Esophagus muscularis mucosa (tissue), 4 donors: ENCODE measurements around the gene SLC29A1. TPM values are rescaled to one million over a fixed set of nuclear protein-coding genes. Genes with fewer than 3 reads are reported as not detected.

Experiments
- DNase-seq: peaks from one replicate; pipeline ENCODE4 v3.0.0-alpha.2; 2017; ENCODE audit errors: extremely low spot score
- H3K27ac ChIP-seq, 4 donors: fragments of 200-600 bp; sonication (generic); replicated peaks in 1 of 4; 1 replicate in 3 of 4; 2 replicates in 1 of 4; pipeline ENCODE4 v1.5.1; 2016 to 2019; ENCODE audit warnings: mild to moderate bottlenecking in 1 of 4
- H3K27me3 ChIP-seq, 4 donors: fragments of 200-600 bp; sonication (generic); one replicate each; pipeline versions ENCODE4 v1.5.1 to v1.6.0; 2016 to 2019
- H3K36me3 ChIP-seq, 4 donors: fragments of 200-600 bp; sonication (generic); one replicate each; pipeline ENCODE4 v1.5.1; 2016 to 2019
- H3K4me1 ChIP-seq, 4 donors: fragments of 200-600 bp; sonication (generic); one replicate each; pipeline ENCODE4 v1.5.1; 2016 to 2019
- H3K4me3 ChIP-seq, 4 donors: fragments of 200-600 bp; sonication (generic); 1 replicate in 2 of 4; 2 replicates in 2 of 4; pipeline ENCODE4 v1.5.1; 2016 to 2019; ENCODE audit warnings: mild to moderate bottlenecking in 4 of 4, moderate library complexity in 1 of 4
- H3K9me3 ChIP-seq, 4 donors: fragments of 200-600 bp; sonication (generic); 1 replicate in 3 of 4; 2 replicates in 1 of 4; pipeline ENCODE4 v1.5.1; 2016 to 2019
- CTCF ChIP-seq, 3 experiments: fragments of 200-600 bp in 2 of 3; fragments of 450-650 bp in 1 of 3; sonication (generic) in 2 of 3; IDR thresholded peaks; one replicate each; pipeline ENCODE4 v1.5.1; 2017 to 2019; ENCODE audit warnings: antibody characterized with exemption in 3 of 3, mild to moderate bottlenecking in 2 of 3, moderate library complexity in 1 of 3
- EP300 ChIP-seq: sonication (generic); formaldehyde crosslinking; IDR thresholded peaks from one replicate; pipeline ENCODE4 v1.6.1; 2017; ENCODE audit warnings: antibody characterized with exemption
- POLR2A ChIP-seq: fragments of 450-650 bp; IDR thresholded peaks from one replicate; pipeline ENCODE4 v1.6.1; 2017; ENCODE audit warnings: antibody characterized with exemption, moderate library complexity, mild to moderate bottlenecking, low read depth
- POLR2AphosphoS5 ChIP-seq, 2 donors: sonication (generic); formaldehyde crosslinking; IDR thresholded peaks; one replicate each; pipeline ENCODE4 v1.6.1; 2017; ENCODE audit warnings: antibody characterized with exemption in 2 of 2
- WGBS: methylation state at CpG from one replicate; pipeline ENCODE4 v1.1.5; 2018; 5-methylcytosine and 5-hydroxymethylcytosine counted together
- intact Hi-C: fragments of 100-400 bp; cut with DNase I; formaldehyde crosslinking; loops from one replicate; pipeline ENCODE4 v1.15.1; 2023
- total RNA-seq, 4 donors: library from RNA; depleted of rRNA; stranded (reverse); fragments of >200 nt; gene quantifications; one replicate each; pipeline versions ENCODE4 v1.1.0 to v1.2.1, GENCODE V29; 2016

SLC29A1 gene
- total RNA-seq, 4 donors from 2014 or later = 68.9 to 159 (median 138) TPM

- Histone ChIP-seq H3K27me3 (no peaks in the 10 kb centered on the region), H3K4me1 (peaks cover 87 to 100% (median 96%) of the 10 kb centered on the region in 4 donors), H3K9me3 (no peaks in the 10 kb centered on the region), H3K36me3 (peaks cover 10 to 69% (median 38%) of the 10 kb centered on the region in 4 donors), H3K4me3 (no peak overlapping the region), H3K27ac (peak overlapping the region; percentile 95 to 98 (median 96))
- no peak for DNase-seq
- intact Hi-C loops = no loop called here
- 69% methylated on average over 16 of the region's 16 CpGs for WGBS
- no peak for TF ChIP-seq CTCF (IDR thresholded peaks at IDR 0.05)
- no peak for TF ChIP-seq EP300
- TF ChIP-seq POLR2AphosphoS5 (IDR thresholded peaks at IDR 0.05) = no peak
- no peak for TF ChIP-seq POLR2A
These were observed 9.5 kb downstream of the SLC29A1 start for GRCh38 chr6:44232676-44233566.

- Histone ChIP-seq H3K27me3 (no peaks in the 10 kb centered on the region), H3K4me3 (no peak overlapping the region), H3K4me1 (peaks cover 86 to 100% (median 96%) of the 10 kb centered on the region in 4 donors), H3K27ac (peak overlapping the region; percentile 95 to 98 (median 96)), H3K9me3 (no peaks in the 10 kb centered on the region), H3K36me3 (peaks cover 10 to 61% (median 38%) of the 10 kb centered on the region in 4 donors)
- intact Hi-C loops = no loop called here
- no peak for DNase-seq
- 26% methylated on average over 14 of the region's 14 CpGs for WGBS
- TF ChIP-seq CTCF (IDR thresholded peaks at IDR 0.05) = no peak
- no peak for TF ChIP-seq EP300
- no peak for TF ChIP-seq POLR2AphosphoS5 (IDR thresholded peaks at IDR 0.05)
These were observed 10.2 kb downstream of the SLC29A1 start for GRCh38 chr6:44233567-44234100.

GRCh38 chr6:44234101-44235025 is 11.0 kb downstream of the SLC29A1 start:
- peak overlapping the region; percentile 95 to 98 (median 96) for H3K27ac ChIP-seq
- peak; percentile 96 for DNase-seq
- TF ChIP-seq EP300 (no peak), POLR2A (no peak), CTCF (IDR thresholded peaks at IDR 0.05) (peak; percentile 80 to 93 (median 89)), POLR2AphosphoS5 (IDR thresholded peaks at IDR 0.05) (peak; percentile 86 to 87)
- intact Hi-C loops = loop anchor here (5.0 kb wide), 1 partner anchor 62 kb away; no protein-coding TSS in a partner anchor
- WGBS = 28% methylated on average over 4 of the region's 5 CpGs
- H3K4me3 ChIP-seq = no peak overlapping the region
- no peaks in the 10 kb centered on the region for H3K9me3 ChIP-seq
- peaks cover 81 to 93% (median 89%) of the 10 kb centered on the region in 4 donors for H3K4me1 ChIP-seq
- no peaks in the 10 kb centered on the region for H3K27me3 ChIP-seq
- peaks cover 10 to 56% (median 36%) of the 10 kb centered on the region in 4 donors for H3K36me3 ChIP-seq

- H3K4me1 ChIP-seq = peaks cover 72 to 84% (median 80%) of the 10 kb centered on the region in 4 donors
- no peaks in the 10 kb centered on the region for H3K27me3 ChIP-seq
- DNase-seq = no peak
- H3K27ac ChIP-seq = peak overlapping the region; percentile 95 to 98 (median 96)
- TF ChIP-seq EP300 (no peak), POLR2A (no peak), POLR2AphosphoS5 (IDR thresholded peaks at IDR 0.05) (no peak), CTCF (IDR thresholded peaks at IDR 0.05) (no peak)
- no peaks in the 10 kb centered on the region for H3K9me3 ChIP-seq
- peaks cover 10 to 47% (median 27%) of the 10 kb centered on the region in 4 donors for H3K36me3 ChIP-seq
- H3K4me3 ChIP-seq = no peak overlapping the region
- intact Hi-C loops = loop anchor here (5.0 kb wide), 1 partner anchor 63 kb away; no protein-coding TSS in a partner anchor
- 66% methylated on average over 6 of the region's 6 CpGs for WGBS
These were observed 11.9 kb downstream of the SLC29A1 start for GRCh38 chr6:44235269-44235668.
